GM12872 (cell line): ENCODE data around the gene CHTF8.

Experiments
- TF ChIP-seq, protein P1 (sequence below): IDR thresholded peaks from 3 replicates; pipeline ENCODE4 v1.5.1; 2011; ENCODE audit warnings: low read depth, mild to moderate bottlenecking, low read length, moderate library complexity; ENCODE audit not compliant: insufficient read depth

CHTF8 gene

DNA sequence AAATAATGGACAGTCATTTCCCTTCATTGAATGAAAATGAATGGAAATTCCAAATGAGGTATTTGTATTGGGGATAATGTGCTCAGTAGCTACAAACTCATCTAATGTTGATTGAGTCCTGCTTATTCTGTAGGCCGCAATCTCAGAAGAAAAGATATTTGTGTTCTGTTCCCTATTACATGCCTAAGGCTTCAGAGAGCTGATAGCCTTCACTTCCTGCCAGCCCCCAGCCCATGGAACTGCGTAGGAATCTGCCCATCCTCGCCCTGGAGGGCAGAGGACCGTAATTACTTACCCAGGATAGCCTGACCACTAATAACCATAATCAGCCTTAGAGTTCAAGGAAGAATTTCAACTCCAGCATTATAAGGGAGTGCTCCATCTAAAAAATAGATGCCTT is 36.7 kb upstream of the CHTF8 start:
- TF ChIP-seq, protein P1, sequence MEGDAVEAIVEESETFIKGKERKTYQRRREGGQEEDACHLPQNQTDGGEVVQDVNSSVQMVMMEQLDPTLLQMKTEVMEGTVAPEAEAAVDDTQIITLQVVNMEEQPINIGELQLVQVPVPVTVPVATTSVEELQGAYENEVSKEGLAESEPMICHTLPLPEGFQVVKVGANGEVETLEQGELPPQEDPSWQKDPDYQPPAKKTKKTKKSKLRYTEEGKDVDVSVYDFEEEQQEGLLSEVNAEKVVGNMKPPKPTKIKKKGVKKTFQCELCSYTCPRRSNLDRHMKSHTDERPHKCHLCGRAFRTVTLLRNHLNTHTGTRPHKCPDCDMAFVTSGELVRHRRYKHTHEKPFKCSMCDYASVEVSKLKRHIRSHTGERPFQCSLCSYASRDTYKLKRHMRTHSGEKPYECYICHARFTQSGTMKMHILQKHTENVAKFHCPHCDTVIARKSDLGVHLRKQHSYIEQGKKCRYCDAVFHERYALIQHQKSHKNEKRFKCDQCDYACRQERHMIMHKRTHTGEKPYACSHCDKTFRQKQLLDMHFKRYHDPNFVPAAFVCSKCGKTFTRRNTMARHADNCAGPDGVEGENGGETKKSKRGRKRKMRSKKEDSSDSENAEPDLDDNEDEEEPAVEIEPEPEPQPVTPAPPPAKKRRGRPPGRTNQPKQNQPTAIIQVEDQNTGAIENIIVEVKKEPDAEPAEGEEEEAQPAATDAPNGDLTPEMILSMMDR = no peak

DNA sequence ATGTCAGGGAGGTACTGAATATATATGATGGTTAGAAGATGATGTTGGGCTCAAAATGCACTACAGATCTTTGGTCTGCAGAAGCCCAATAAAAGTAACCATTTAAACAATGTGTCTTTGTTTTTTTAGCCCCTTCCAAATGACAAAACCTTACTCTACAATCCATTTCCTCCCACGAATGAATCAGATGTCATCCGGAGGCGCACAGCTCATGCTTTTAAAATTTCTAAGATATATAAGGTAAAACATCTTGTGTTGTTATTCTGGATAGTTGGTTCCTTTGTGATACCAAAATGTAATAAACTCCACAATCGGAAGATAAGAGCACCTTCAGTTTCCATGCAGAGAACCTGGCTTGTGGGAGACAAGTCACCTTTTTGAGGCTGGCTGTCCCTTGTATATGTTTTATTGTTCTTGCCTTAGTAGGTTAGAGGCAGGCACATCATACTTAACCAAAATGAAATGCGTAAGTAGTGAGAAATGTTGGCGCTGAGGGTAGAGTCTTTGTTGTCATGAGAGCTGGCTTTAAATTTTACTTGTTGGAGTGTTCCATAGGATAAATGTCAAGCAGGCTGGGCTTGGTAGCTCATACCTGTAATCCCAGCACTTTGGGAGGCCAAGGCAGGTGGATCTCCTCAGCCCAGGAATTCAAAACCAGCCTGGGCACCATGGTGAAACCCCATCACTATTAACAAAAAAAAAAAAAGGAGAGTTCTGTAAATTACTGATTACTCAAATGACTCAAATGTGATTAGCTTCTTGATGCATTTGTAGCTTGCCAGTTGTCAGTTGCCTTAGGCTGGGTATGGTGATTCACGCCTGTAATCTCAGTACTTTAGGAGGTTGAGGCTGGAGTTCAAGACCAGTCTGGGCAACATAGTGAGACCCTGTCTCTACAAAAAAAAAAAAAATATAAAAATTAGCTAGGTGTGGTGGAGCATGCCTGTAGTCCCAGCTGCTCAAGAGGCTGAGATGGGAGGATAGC is 34.9 kb upstream of the CHTF8 start:
- TF ChIP-seq, protein P1 = no peak

DNA sequence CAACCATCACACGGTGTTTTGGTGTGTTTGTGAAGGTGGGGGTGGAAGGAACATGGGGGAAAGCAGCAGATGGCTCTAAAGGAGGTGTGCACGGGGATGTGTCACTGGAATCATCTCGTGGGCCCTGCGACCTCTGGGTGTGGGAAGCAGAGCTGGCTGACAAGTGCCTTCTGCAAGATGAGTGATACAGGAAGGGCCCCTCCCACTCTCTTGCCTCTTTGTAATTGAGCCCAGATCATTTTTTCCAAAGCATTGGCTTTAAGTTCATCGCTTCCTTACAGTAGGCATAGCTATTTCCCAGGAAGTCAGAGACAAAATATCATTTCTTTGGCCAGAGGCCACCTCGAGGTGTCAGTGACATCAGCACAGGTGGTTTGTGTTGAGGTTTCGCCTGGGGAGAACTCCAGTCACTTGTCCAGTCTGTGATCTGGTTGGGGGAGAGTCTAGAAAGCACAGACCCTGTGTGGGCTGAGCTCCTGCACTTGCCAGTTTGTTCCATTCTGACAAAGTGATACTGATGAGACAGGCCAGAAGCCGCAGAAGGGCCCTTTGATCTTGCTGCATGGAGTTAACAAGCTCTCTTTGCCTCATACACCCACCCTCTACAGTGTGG is 33.9 kb upstream of the CHTF8 start:
- TF ChIP-seq, protein P1 = no peak

DNA sequence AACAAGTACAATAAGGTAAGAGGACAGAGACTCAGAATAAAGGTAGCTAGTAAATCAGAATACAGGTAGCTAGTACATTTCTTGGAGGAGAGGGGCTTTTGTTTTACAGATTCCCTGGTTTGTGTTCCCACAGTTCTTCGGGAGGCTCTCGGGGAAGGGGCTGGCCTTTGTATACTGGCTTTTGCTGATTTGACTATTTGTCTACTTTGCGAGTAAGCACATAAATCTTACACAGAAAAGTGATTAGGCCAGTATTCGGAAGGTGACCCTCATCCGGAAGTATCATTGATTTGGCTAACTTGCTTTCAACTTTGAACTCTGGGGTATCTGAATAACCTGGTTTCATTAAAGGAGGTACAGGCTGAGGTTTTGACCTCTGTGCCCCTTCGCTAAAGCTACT is 33.2 kb upstream of the CHTF8 start:
- TF ChIP-seq, protein P1 = no peak

DNA sequence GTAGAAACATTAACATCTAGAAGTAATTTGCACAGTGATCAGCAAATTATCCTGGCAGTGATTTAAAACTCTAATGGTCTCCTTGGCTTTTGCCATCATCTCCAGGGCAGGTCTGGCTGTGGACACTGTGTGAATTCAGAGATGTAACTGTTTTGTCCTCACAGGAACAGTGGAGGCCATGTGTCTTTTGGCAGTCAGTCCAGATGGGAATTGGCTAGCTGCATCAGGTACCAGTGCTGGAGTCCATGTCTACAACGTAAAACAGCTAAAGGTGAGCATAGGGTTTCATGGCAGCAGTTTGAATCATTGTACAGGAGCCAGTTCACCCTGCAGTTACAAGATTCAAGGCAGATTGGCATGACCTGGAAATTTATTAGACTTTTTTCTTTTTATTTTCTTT is 27.8 kb upstream of the CHTF8 start:
- TF ChIP-seq, protein P1 = no peak

DNA sequence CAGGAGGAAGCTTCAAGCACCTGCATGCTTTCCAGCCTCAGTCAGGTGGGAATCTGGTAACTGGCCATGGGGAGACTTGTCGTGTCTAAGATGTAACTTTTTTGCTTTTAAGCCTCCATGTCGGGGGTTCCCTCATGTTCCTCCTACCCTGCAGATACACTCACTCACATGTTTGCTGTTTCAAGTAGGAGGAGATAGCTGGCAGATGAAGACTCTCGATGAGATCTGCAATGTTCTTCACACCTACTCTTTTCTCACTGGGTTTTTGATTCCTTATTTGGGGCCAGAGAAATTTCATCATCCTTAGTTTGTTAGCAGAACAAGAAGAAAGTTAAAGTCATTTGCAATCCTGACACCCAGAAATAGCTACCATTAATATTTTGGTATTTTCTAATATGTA is 24.8 kb upstream of the CHTF8 start:
- TF ChIP-seq, protein P1 = no peak

DNA sequence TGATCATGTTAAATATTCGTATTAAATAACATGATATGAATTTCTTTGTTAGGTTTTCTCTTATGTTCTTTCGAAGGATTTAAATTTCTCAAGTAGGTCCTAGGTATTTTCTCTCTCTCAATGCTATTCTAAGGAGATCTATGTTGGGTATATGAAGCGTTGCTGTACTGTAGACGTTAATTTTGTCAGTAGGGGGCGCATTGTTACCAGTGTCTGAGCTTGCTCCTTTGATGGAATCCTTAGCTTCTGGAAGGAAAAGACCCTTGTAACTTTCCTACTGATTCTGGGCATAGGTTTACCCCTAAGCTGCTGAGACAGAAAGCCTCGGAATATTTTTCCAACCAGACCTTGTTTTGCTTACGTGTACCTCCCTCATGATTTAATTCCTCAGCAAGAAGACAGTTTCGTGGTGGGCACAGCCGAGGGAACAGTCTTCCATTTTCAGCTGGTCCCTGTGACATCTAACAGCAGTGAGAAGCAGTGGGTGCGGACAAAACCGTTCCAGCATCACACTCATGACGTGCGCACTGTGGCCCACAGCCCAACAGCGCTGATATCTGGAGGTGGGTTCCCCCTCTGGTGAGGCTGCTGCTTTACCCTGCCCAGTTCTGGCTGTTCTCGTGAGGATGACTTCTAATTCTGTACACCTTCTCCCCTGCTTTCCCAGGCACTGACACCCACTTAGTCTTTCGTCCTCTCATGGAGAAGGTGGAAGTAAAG is 17.9 kb upstream of the CHTF8 start:
- TF ChIP-seq, protein P1 = peak; percentile 74
